Endodermal cell (in vitro differentiated cells): ENCODE measurements around the gene PARD3B. TPM values are rescaled to one million over a fixed set of nuclear protein-coding genes. Genes with fewer than 3 reads are reported as not detected.

Source experiments
- DNase-seq: peaks from one replicate; pipeline ENCODE4 v3.0.0-alpha.2; 2017
- H3K27ac ChIP-seq: 2 replicates; pipeline ENCODE4 v1.5.1; 2013; ENCODE audit warnings: mild to moderate bottlenecking, low read depth, low read length, moderate library complexity
- H3K27me3 ChIP-seq: 2 replicates; pipeline ENCODE4 v1.6.1; 2013; ENCODE audit warnings: mild to moderate bottlenecking, low read length, moderate library complexity; ENCODE audit not compliant: insufficient read depth, control insufficient read depth, poor library complexity, severe bottlenecking
- H3K36me3 ChIP-seq: 2 replicates; pipeline ENCODE4 v1.7.0; 2013; ENCODE audit warnings: mild to moderate bottlenecking, low read length, moderate library complexity; ENCODE audit not compliant: control insufficient read depth, insufficient read depth
- H3K4me1 ChIP-seq: one replicate; pipeline ENCODE4 v1.7.0; 2013; ENCODE audit warnings: low read length; ENCODE audit not compliant: control insufficient read depth, insufficient read depth
- H3K4me3 ChIP-seq: 2 replicates; pipeline ENCODE4 v1.5.1; 2013; ENCODE audit warnings: mild to moderate bottlenecking, low read length, moderate library complexity
- H3K9ac ChIP-seq: 2 replicates; pipeline ENCODE4 v1.6.1; 2013; ENCODE audit warnings: mild to moderate bottlenecking, low read length, moderate library complexity; ENCODE audit not compliant: poor library complexity, severe bottlenecking; ENCODE audit errors: extremely low read depth
- H3K9me3 ChIP-seq: 2 replicates; pipeline ENCODE4 v1.6.1; 2013; ENCODE audit warnings: mild to moderate bottlenecking, low read length, moderate library complexity; ENCODE audit not compliant: control insufficient read depth
- H3K27ac Mint-ChIP-seq: 2 replicates; pipeline ENCODE4 v1.8.0; 2020; ENCODE audit warnings: mixed read lengths
- H3K27me3 Mint-ChIP-seq: 2 replicates; pipeline ENCODE4 v1.8.0; 2021; ENCODE audit warnings: mild to moderate bottlenecking, mixed read lengths; ENCODE audit not compliant: insufficient read depth
- H3K36me3 Mint-ChIP-seq: 2 replicates; pipeline ENCODE4 v1.8.0; 2020; ENCODE audit warnings: low read depth, mixed read lengths
- H3K4me1 Mint-ChIP-seq: 2 replicates; pipeline ENCODE4 v1.8.0; 2020; ENCODE audit warnings: mixed read lengths
- H3K4me3 Mint-ChIP-seq: 2 replicates; pipeline ENCODE4 v1.8.0; 2020; ENCODE audit warnings: mild to moderate bottlenecking, moderate library complexity, mixed read lengths
- H3K9me3 Mint-ChIP-seq: 2 replicates; pipeline ENCODE4 v1.8.0; 2020; ENCODE audit warnings: mild to moderate bottlenecking, mixed read lengths
- WGBS, 2 experiments: methylation state at CpG; one replicate each; pipeline versions ENCODE4 v1.1.5 to v1.1.7; 2013; ENCODE audit warnings: missing lambda C conversion rate in 2 of 2, mixed read lengths in 1 of 2; ENCODE audit not compliant: insufficient coverage in 1 of 2, insufficient read length in 1 of 2; 5-methylcytosine and 5-hydroxymethylcytosine counted together
- total RNA-seq, 2 donors: library from RNA; stranded (reverse); fragmentation: NEBNext Ultra II Directional in 1 of 2; extraction: Animal tissue kit (Norgen Biotek cat#: 25700) in 1 of 2; gene quantifications; 2 replicates in 1 of 2; 3 replicates in 1 of 2; pipeline ENCODE4 v1.2.1, GENCODE V29; 2021
- TF ChIP-seq, protein P1 (sequence below): fragments of 200-600 bp; sonication (generic); conservative IDR thresholded peaks from 2 replicates; pipeline ENCODE4 v1.5.0; 2021; ENCODE audit warnings: antibody characterized with exemption, mild to moderate bottlenecking

Gene PARD3B
- total RNA-seq, 2 donors from 2014 or later = 2.5 to 5.6 TPM

DNA sequence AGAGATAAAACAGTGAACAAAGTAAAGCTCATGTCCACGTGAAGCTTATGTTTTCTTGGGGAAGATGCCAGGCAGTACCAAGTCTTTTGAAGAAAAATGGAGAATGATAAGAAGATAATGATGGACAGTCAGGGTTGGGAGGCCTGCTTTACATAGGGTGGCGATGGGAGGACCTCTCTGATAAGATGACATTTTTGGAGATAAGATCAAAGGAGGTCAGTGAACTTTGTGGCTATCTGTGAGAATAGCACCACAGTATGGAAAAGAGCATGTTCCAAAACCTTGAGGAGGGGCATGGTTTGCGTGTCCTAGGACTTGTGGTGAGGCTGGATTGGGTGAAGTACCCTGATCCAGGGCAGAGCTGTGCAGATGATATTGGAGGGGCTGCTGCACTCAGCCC, 675.3 kb downstream of the PARD3B start:
- H3K4me3 Mint-ChIP-seq = no peak overlapping the region
- Histone ChIP-seq H3K27ac (no peak overlapping the region), H3K27me3 (no peaks in the 10 kb centered on the region), H3K9ac (no peak overlapping the region), H3K4me1 (no peaks in the 10 kb centered on the region), H3K9me3 (no peaks in the 10 kb centered on the region), H3K36me3 (no peaks in the 10 kb centered on the region), H3K4me3 (no peak overlapping the region)
- TF ChIP-seq, protein P1, sequence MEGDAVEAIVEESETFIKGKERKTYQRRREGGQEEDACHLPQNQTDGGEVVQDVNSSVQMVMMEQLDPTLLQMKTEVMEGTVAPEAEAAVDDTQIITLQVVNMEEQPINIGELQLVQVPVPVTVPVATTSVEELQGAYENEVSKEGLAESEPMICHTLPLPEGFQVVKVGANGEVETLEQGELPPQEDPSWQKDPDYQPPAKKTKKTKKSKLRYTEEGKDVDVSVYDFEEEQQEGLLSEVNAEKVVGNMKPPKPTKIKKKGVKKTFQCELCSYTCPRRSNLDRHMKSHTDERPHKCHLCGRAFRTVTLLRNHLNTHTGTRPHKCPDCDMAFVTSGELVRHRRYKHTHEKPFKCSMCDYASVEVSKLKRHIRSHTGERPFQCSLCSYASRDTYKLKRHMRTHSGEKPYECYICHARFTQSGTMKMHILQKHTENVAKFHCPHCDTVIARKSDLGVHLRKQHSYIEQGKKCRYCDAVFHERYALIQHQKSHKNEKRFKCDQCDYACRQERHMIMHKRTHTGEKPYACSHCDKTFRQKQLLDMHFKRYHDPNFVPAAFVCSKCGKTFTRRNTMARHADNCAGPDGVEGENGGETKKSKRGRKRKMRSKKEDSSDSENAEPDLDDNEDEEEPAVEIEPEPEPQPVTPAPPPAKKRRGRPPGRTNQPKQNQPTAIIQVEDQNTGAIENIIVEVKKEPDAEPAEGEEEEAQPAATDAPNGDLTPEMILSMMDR = no peak
- peaks cover 6% of the 10 kb centered on the region for H3K4me1 Mint-ChIP-seq
- DNase-seq = no peak
- peaks cover 2% of the 10 kb centered on the region for H3K9me3 Mint-ChIP-seq
- no peaks in the 10 kb centered on the region for H3K27me3 Mint-ChIP-seq
- WGBS, 2 experiments = 62 to 80% methylated on average over 3 of the region's 3 CpGs
- no peak overlapping the region for H3K27ac Mint-ChIP-seq
- no peaks in the 10 kb centered on the region for H3K36me3 Mint-ChIP-seq

DNA sequence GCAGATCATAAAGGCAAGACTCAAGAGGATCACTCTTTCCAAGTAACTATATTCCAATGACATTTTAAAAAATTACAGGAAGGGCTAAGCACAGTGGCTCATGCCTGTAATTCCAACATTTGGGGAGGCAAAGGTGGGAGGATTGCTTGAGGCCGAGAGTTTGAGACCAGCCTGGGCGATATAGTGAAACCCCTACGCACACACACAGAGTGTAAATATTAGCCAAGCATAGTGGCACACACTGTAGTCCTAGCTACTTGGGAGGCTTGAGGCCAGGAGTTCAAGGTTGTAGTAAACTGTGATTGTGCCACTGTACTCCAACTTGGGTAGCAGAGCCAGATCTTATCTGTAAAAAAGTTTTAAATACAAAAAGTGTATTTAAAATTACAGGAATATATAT, 686.8 kb downstream of the PARD3B start:
- H3K4me1 ChIP-seq = no peaks in the 10 kb centered on the region
- no peaks in the 10 kb centered on the region for H3K36me3 Mint-ChIP-seq
- H3K36me3 ChIP-seq = no peaks in the 10 kb centered on the region
- TF ChIP-seq, protein P1 = no peak
- no peak overlapping the region for H3K4me3 ChIP-seq
- H3K27me3 Mint-ChIP-seq = no peaks in the 10 kb centered on the region
- H3K27ac Mint-ChIP-seq = no peak overlapping the region
- H3K4me1 Mint-ChIP-seq = no peaks in the 10 kb centered on the region
- no peak for DNase-seq
- WGBS, 2 experiments = 98% methylated on average over 3 of the region's 3 CpGs; no CpG with 5 or more reads in 1 of the 2 experiments
- H3K9me3 ChIP-seq = no peaks in the 10 kb centered on the region
- no peak overlapping the region for H3K9ac ChIP-seq
- no peaks in the 10 kb centered on the region for H3K27me3 ChIP-seq
- no peaks in the 10 kb centered on the region for H3K9me3 Mint-ChIP-seq
- H3K27ac ChIP-seq = no peak overlapping the region
- no peak overlapping the region for H3K4me3 Mint-ChIP-seq

DNA sequence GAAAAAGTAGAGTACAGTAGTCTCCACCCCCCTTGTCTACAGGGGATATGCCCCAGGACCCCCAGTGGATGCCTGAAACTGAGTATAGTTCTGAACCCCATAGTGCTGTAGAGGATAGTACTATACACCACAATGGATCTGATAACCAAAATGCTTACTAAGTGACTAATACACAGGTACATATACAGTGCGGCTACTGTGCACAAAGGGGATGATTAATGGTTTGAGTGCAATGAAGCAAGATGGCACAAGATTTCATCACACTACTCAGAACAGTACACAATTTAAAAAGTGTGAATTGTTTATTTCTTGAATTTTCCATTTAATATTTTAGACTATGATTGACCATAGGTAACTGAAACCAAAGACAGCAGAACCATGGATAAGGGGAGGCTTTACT, 690.2 kb downstream of the PARD3B start:
- Mint-ChIP-seq H3K27me3 (no peaks in the 10 kb centered on the region), H3K4me3 (no peak overlapping the region), H3K9me3 (no peaks in the 10 kb centered on the region), H3K36me3 (no peaks in the 10 kb centered on the region), H3K27ac (no peak overlapping the region), H3K4me1 (no peaks in the 10 kb centered on the region)
- no peak for DNase-seq
- Histone ChIP-seq H3K27me3 (no peaks in the 10 kb centered on the region), H3K9me3 (no peaks in the 10 kb centered on the region), H3K27ac (no peak overlapping the region), H3K9ac (no peak overlapping the region), H3K36me3 (no peaks in the 10 kb centered on the region), H3K4me3 (no peak overlapping the region), H3K4me1 (no peaks in the 10 kb centered on the region)
- WGBS, 2 experiments = no CpG with 5 or more reads among the region's 1 CpG
- TF ChIP-seq, protein P1 = no peak
